ENCODE data around the gene TBC1D23. TPM values are rescaled to one million over a fixed set of nuclear protein-coding genes. Genes with fewer than 3 reads are reported as not detected.
A peak's percentile ranks its signal among the peaks of the same experiment; 100 is the strongest.

TBC1D23 gene
- total and polyA plus RNA-seq, 9 of the 15 experiments (the other 6 are each of a cell fraction or from before 2014, with no cell fraction given): 23.4 to 85.8 (median 43.7) TPM

- peak; percentile 81 for TF ChIP-seq MYC (IDR thresholded peaks at IDR 0.05; ENCODE audit: low read depth, low read length)
- no peak for TF ChIP-seq MYC (CRISPR knock-in tag; IDR thresholded peaks at IDR 0.05; ENCODE audit: borderline replicate concordance, low read depth)
- TF ChIP-seq SAFB (IDR thresholded peaks at IDR 0.05; ENCODE audit: borderline replicate concordance, low read depth, low read length): peak; percentile 73; the same call in 1 of the 2 replicates
- peak; percentile 46; the same call in 1 of the 2 replicates for TF ChIP-seq CTBP1 (IDR thresholded peaks at IDR 0.05; ENCODE audit: borderline replicate concordance)
- peak; percentile 63; the same call in 1 of the 2 replicates for TF ChIP-seq L3MBTL2 (IDR thresholded peaks at IDR 0.05)
- 0 out of 2 replicates have a peak, but pooled peaks have one; percentile 0 for TF ChIP-seq POLR2A (conservative IDR thresholded peaks at IDR 0.05)
- TF ChIP-seq ZFP36 (IDR thresholded peaks at IDR 0.05; ENCODE audit: low read depth, low read length, partially characterized antibody): no peak
- TF ChIP-seq CEBPG (CRISPR knock-in tag; IDR thresholded peaks at IDR 0.05): no peak
- TF ChIP-seq CEBPG (tag; conservative IDR thresholded peaks at IDR 0.05 in 1 of 2, IDR thresholded peaks at IDR 0.05 in 1 of 2): no peak
- TF ChIP-seq ZBTB1 (CRISPR knock-in tag; IDR thresholded peaks at IDR 0.05; ENCODE audit: borderline replicate concordance, low read depth): no peak
- TF ChIP-seq, protein P1, sequence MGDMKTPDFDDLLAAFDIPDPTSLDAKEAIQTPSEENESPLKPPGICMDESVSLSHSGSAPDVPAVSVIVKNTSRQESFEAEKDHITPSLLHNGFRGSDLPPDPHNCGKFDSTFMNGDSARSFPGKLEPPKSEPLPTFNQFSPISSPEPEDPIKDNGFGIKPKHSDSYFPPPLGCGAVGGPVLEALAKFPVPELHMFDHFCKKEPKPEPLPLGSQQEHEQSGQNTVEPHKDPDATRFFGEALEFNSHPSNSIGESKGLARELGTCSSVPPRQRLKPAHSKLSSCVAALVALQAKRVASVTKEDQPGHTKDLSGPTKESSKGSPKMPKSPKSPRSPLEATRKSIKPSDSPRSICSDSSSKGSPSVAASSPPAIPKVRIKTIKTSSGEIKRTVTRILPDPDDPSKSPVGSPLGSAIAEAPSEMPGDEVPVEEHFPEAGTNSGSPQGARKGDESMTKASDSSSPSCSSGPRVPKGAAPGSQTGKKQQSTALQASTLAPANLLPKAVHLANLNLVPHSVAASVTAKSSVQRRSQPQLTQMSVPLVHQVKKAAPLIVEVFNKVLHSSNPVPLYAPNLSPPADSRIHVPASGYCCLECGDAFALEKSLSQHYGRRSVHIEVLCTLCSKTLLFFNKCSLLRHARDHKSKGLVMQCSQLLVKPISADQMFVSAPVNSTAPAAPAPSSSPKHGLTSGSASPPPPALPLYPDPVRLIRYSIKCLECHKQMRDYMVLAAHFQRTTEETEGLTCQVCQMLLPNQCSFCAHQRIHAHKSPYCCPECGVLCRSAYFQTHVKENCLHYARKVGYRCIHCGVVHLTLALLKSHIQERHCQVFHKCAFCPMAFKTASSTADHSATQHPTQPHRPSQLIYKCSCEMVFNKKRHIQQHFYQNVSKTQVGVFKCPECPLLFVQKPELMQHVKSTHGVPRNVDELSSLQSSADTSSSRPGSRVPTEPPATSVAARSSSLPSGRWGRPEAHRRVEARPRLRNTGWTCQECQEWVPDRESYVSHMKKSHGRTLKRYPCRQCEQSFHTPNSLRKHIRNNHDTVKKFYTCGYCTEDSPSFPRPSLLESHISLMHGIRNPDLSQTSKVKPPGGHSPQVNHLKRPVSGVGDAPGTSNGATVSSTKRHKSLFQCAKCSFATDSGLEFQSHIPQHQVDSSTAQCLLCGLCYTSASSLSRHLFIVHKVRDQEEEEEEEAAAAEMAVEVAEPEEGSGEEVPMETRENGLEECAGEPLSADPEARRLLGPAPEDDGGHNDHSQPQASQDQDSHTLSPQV (IDR thresholded peaks at IDR 0.05): peak; percentile 63; the same call in 1 of the 2 replicates
- no peak for TF ChIP-seq TOE1 (IDR thresholded peaks at IDR 0.05; ENCODE audit: borderline replicate concordance)
- 0 out of 2 replicates have a peak, but pooled peaks have one; percentile 17 for TF ChIP-seq TOE1 (CRISPR knock-in tag; IDR thresholded peaks at IDR 0.05; ENCODE audit: borderline replicate concordance, low read depth)
- 0 out of 4 replicates have a peak, but pooled peaks of 1 of the 2 experiments have one; percentile 9 for TF ChIP-seq RAD21 (CRISPR knock-in tag; conservative IDR thresholded peaks at IDR 0.05 in 1 of 2, IDR thresholded peaks at IDR 0.05 in 1 of 2)
- TF ChIP-seq AFF4 (CRISPR knock-in tag; IDR thresholded peaks at IDR 0.05): no peak
- TF ChIP-seq GABPA (tag; conservative IDR thresholded peaks at IDR 0.05; ENCODE audit: low read depth): no peak; the same call in 1 of the 2 replicates
- peak; percentile 57; the same call in 1 of the 2 replicates for TF ChIP-seq POLR2AphosphoS5 (IDR thresholded peaks at IDR 0.05; ENCODE audit: control insufficient read depth, insufficient read depth, low read depth, low read length)
Observed at GRCh38 chr3:100334488-100335351, 73.9 kb downstream of the TBC1D23 start, which contains the start of gene NIT2 (continued).

Measured in K562 (cell line).